Ovary (tissue), 3 donors: ENCODE data around the gene ZNF487.

Experiments used
- CTCF ChIP-seq, 3 donors: fragments of 450-650 bp in 2 of 3; fragments of 200-600 bp in 1 of 3; IDR thresholded peaks; one replicate each; pipeline versions ENCODE4 v1.5.1 to v1.8.0; 2016 to 2022; ENCODE audit warnings: antibody characterized with exemption in 3 of 3, mild to moderate bottlenecking in 1 of 3
- EP300 ChIP-seq: sonication (generic); formaldehyde crosslinking; IDR thresholded peaks from one replicate; pipeline ENCODE4 v1.6.1; 2017; ENCODE audit warnings: antibody characterized with exemption
- donor health status: DM: no; HTN: no; CAD: no.

GRCh38 chr10:43427166-43427825, 9.6 kb upstream of the ZNF487 start:
- TF ChIP-seq CTCF (IDR thresholded peaks at IDR 0.05) (no peak), EP300 (no peak)
